ENCODE data around the gene PLXNB3.
"Not testable (repeated sequence)": the region's sequence is repeated elsewhere in the genome, so short reads cannot be mapped to it uniquely, and the experiment has no call there.

PLXNB3 gene

DNA sequence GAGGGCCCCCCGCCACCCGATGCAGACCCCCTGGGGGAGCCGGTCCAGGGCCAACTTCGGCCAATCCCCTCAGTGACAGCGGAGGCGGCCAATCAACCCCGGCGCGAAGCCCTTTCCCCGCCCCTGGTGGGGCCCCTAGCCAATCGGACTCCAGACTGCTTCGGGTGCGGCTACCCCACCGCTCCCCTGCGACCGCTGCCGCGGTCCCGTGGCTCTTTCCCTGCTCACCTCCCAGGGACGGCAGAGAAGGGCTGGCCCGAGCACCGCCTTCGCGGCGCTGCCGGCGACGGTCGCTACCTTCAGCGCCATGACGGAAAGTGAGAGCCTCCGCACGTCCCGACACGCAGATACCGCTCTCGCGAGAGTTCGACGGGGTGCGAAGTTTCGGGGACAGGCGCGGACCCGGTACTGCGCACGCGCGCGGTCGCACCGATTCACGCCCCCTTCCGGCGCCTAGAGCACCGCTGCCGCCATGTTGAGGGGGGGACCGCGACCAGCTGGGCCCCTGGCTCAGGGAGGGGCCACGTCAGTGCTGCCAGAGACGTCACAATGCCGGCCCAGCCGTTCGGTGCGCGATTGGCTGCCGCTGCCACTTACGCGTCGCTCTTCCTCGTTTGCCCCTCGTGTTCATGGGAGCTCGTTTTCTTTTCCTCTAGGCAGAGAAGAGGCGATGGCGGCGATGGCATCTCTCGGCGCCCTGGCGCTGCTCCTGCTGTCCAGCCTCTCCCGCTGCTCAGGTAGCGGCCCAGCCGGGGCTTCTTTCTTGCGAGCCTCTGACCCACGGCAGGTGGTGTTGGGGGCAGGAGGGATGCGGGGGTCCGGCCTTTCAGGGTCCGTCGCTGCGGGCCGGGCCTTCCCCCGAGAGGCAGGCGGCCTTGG is 30.2 kb downstream of the PLXNB3 start, which contains the start of the genes IDH3G and SSR4:
Gene IDH3G (minus strand): TSS at position 358 of the 879 bp plus-strand sequence. CDS start 49 bp downstream, at position 309.
Gene SSR4 (plus strand): TSS at position 651 of the 879 bp plus-strand sequence. CDS start 20 bp downstream, at position 671.
- FAIRE-seq: peak; percentile 99

DNA sequence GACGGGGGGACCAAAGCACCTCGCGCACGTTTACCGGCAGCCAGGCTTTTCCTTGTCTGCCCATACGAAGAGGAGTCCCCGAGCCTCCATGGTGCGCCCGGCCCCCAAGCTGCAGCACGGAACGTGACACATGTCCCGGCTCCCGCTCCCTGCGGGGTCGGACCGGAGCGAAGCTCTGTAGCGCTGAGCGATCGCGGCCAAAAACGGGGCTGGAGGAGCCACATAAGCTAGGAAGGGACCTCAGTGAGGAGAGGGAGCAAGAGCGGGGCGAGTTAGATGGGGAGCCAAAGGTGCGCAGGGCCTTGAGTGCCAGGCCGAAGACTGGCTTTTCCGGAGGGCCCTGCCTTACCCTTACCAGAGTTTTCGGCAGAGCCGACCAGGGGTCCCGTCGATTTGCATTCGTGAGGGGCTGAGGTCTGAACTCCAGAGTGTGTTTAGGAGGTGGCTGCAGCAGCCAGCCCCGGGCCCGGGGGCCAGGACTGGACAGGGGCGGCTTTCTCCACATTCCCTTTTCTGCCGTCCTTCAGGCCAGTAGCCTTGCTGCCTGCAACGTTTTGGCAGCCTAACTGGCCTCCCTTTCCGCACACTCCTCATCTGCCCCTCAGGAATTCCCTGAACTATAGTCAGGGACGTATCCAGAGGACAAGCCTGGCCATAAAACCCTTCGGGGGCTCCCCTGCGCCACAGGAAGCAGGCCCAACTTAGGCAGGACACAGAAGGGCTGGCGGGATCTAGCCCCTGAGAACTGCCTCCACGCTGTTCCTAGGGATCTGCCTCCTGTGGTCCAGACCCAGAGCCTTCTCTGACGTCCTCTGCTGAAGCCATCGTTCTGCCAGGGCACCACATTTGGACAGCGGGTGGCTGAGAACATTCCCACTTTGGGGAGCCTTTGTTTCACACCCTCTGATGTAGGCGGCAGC is 31.1 kb downstream of the PLXNB3 start:
- no peak for FAIRE-seq

DNA sequence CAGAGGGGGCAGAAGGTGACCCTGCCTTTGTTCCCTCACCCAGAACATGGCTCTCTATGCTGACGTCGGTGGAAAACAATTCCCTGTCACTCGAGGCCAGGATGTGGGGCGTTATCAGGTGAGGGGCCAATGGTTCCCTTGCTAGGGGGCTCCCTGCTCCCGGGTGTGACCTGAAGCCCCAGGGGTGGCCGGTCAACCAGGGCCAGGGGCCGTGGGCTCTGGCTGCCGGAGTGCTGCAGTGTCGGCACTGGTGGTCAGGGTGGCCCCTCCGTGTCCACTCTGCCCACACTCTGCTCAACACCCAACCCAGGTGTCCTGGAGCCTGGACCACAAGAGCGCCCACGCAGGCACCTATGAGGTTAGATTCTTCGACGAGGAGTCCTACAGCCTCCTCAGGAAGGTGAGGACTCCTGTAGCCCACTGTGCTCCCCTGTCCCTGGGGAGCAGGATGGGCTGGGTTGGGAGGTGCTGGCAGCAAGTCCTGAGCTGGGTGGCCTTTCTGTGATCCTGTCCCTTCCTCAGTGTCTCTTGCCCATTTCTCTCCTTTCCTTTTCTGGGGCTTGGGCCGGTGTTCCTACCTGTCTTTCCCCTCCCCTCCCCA is 33.5 kb downstream of the PLXNB3 start:
- no peak for FAIRE-seq

DNA sequence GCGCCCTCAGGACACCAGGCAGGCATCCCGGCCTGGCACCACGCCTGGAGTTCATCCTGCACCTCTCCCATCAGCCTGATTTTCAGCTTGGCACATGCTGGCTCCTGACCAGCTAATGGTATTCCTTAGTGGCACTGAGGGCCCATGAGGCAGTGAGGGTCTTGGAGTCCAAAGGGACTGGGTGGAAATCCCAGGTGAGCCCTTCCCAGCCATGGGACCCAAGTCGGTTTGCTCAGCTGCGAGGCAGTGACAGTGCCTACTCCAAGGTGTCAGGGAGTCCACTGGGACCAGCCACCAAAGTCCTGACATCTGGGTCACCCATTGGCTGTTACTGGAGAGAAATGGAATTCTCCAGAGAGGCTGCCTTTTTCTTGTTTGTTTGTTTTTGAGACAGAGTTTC is 35.3 kb downstream of the PLXNB3 start:
- FAIRE-seq: no peak

DNA sequence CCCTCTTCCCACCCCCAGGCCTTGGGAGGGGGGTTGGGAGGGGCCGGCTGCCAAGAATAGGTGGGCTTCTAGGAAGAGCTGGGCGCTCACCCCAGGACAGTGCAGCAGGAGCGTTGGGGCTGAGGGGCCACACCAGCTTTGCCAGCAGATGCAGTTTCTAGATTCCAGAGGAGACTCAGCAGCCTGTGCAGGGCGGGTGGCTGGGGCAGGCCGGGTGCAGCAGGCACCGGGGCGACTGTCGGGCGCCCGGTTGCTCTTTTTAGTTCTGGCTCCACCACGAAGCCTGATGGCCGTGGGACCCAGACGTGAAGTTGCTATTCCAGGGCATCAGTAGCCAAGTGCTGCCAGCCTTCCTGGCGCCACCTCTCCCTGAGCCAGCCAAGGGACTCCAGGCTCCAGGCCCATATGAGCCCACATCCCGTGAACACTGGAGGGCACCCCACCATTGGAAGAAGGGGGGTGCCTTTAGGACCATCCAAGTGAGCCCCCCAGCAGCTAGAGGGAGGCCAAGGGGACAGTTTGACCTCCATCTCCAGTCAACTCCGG is 36.2 kb downstream of the PLXNB3 start:
- no peak for FAIRE-seq

DNA sequence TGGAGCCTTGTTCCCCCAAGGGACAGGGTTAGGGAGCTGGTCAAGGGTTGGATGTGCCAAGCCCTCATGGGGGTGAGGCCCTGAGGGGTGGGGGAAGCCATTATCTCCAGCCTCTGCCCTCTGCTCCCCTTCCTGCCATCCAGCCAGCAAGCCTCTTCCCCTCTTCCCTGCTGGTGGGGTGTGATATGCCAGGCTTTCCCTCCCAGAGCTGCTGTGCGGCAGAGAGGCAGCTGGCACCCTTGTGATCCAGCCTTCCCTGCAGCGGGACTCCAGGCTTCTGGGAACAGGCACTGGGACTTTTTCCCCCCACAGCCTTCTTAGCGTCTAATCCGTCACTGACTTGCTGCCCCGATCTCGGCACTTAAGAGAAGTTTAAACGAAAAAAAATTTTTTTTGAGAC is 36.7 kb downstream of the PLXNB3 start:
- no peak for FAIRE-seq

DNA sequence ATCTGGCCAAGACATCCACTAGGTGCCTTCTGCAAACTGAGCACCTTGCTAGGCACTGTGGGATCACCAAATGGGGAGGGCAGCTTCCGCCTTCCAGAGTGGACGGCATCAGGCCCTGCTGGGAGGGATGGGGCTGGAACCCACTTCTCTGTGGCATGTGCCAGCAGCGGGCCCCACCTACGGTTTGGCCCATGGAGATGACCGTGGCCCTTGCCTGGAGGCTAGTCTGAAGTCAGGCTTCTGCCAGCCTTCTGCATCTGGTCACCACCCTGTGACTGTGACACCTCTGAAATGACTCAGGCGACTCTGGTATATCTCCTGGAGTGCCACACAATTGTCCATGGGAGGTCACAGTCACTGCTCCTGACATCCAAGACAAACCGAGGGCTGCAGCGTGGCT is 37.6 kb downstream of the PLXNB3 start:
- no peak for FAIRE-seq

DNA sequence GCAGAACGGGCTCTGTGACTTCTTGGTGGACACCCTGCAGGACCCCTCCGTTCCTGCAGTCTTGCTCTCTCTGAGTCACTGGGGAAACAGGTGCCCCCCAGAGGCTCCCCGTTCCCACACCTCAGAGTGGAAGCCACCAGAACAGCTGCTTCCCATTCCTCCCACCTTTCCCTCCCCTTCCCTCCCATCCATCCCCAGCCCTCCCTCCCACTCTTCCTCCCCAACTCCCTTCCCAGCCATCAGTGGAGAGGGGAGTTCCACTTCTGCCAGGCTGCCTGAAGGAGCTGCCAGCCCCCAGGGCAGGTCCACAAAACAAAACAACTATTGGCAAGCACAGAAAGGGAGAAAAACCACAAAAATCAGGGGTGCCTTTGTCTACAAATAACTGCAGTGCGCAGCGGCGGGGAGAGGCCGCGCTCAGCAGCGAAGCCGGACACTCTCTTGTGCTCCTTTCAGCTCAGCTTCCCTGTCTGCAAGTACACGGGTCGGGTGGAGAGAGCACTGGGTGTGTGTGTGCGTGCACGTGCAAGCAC is 38.5 kb downstream of the PLXNB3 start:
- FAIRE-seq: no peak

DNA sequence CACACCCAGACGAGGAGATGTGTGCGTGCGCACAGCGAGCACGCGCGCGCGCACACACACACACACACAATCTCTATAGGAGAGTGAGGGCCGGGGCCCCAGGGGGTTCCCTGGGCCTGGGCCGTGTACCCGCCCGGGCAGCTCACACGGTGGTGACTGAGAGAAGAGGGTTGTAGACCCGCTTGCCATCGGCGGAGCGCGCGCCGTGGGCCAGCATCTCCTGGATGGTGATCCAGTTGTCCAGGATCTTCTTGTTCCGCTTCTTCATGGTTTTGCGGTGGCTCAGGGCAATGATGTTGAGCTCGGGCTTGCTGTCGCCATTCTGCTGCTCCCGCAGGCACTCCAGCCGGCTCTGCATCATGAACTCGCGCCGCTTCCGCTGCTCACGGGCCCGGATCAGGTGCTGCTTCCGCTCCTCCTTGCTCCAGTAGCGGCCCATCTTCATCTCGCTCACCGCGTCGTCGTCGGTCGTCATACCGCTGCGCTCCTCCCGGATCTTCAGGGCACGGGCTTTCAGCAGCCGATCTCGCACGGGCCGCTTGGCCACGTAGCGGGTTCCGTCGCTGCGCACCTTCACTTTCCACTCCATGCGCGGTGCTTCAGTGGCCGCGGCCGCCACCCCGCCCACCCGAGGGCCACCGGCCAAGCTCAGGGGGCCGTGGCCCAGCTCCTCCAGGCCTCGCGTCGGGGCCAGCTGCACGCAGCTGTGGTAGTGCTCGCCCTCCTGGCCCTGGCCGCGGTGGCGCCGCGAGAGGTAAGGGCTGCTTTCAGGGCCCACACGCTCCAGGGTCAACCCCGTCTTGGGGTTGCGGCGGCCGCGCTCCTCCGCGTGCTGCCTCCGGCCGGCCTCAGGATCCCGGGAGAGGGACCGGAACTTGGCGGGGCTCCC is 39.4 kb downstream of the PLXNB3 start:
- no peak for FAIRE-seq

DNA sequence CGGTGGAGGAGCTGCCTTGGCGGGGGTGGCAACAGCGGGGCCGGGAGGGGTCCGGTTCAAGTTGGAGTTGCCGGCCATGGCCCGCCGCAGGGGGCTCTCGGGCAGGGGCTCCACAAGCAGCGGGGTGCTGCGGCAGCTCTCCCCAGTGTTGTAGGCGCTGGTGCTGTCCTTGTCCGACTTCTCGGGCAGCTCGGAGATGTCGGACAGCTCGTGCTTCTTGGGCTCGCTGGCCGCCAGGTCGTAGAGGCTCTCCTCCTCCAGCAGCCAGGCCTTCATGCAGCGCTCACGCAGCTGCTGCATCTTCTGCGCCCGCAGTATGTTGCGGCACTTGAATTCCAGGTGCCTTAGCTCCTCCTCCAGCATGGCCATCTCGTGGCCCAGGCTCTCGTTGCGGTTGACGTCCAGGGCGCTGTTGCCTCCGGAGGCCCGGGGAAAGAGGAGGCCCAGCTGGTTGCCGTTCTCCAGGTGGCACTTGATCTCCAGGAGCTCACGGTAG is 40.1 kb downstream of the PLXNB3 start:
- no peak for FAIRE-seq

DNA sequence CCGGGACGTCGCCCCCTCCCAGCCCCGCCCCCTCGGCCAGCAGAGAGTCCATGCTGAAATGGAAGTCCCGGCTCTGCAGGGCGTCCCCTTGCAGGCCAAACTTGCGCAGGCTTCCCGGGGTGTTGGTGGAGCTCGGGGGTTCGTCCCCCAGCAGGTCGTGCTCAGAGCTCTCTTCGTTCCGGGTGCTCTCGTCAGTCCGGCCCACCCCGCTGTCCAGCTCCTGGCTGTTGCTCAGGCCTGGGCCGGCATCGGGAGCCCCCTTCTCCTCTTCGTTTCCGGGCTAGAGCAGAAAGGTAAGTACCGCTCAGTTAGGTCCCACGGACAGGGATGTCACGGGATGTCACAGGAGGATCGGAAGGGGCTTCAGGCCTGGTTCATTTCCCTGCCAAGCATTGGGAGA is 40.6 kb downstream of the PLXNB3 start:
- FAIRE-seq: no peak

DNA sequence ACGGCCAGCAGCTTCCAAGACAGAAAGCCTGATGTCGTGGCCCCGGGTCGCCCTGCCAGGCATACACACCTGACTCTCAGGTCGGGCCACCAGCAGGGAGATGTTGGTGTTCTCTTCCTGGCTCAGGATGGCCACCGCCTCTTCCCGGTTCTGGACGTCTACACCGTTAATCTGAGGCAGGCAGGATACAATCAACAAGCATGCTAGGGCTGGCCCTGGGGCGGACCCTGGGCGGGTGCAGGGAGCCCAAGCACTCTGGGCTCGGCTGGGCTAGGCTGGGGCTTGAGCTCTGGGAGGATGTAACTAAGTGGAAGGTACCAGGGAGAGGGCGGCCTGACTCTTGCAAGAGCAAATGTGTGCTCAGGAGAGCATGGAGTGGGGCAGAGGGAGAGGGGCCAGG is 41.4 kb downstream of the PLXNB3 start:
- FAIRE-seq: no peak

DNA sequence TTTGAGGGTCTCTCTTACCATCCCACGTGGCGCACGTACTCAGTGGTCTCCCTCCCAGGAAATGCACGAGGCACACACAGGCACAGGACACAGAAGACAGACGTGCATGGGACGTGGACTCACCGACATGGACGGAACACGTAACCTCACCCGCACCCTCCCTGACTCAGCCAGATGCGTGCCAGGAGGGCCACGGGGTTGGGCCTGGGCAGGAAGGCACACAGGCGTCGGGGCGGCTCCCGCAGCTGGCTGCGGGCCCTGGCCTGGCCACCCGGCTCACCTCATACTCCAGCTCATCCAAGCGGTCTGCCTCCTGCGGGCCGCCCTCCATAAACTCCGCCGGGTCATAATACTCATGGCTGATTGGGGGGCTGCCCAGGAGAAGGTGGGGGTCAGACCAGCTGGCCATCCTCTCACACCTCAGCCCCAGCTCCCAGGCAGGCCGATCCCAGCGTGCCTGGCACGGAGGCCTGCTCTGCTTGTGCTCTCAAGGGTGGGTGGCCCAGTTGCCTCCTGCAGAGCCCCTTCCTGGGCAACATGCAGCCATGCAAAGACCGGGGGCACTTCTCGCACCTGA is 43.0 kb downstream of the PLXNB3 start:
- no peak for FAIRE-seq

DNA sequence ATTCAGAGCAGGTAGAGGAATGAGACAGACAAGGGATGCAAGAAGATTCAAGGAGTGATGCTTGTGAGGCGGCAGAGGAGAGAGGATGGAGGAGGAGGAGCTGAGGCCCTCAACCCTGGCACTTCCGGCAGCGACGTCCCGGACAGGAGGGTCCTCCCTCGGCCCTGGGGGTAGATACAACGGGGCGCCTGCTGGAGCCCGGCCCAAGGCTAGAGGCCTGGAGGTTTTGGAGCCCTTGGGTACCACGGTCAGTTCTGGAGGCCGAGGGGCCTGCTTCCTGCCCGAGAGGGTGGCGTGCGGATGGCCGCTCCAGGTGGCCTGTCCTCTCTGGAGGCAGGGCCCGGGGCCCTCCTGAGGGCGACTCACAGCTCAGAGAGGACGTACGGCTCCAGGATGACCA is 43.9 kb downstream of the PLXNB3 start:
- FAIRE-seq: no peak

DNA sequence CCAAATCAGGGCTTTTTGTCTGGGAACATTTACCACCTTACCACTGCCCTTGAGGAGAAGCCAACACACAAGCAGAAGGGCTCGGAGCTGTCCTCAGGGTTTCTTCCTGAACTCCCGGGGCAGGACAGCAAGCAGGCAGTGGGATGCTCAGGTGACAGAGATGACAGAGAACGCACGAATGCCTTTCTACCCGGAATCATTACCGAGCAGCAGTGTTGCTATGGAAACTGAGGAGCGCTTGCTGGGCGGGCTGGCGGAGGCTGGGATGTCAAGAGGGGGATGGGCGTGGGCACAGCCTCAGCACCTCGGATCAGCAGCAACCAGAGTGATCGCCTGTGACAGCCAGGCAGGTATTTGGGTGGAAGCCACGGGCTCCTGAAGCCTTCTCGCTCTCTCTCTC is 48.2 kb downstream of the PLXNB3 start:
- FAIRE-seq: no peak

DNA sequence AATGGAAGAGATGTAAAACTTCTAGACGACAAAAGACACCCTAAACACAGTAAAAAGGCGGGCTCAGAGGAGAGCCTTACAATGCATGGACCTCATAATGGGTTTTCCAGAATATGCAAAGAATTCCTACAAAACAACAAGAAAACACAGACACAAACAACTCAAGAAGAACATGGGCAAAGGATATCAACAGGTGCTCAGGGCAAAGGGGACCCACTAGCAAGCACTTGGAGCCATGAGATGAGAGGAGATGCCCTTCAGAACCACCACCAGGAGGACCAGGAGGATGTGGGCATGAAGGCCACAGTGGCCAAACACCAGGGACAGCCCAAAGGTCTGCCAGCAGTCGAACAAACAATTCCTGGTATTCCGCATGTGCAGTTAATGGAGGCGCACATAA is 49.1 kb downstream of the PLXNB3 start:
- no peak for FAIRE-seq

DNA sequence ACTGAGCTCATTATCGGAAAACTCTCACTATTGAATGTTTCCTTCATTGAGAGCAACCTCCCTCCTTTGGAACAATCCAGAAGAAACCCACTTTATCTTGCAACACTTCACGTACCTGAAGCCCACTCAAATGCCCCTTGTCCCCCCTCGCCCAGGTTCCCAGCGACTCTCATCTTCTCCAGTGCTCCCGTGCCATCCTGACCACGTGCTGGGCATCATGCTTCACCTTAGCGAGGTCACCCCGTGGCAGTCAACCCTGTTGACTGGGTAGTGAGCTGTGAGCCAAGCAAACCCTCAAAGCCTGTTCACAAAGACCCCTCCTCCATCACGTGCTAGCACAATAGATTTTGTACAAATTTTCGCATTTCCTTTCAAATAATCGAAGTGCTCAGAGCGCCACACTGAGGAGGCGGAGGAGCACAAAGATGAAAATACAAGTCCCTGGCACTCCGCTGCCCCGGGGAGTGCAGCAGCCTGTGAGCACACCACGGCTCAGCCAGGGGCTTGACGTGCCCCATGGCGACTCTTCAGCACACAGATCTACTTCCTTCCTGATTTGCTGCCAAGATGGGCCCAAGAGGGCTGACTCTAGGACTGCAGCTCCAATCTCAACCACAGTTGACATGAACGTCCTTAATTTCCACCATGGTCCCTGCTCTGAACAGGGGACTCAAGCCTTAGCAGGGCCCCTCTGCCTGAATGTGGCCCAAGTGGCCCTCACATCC is 50.7 kb downstream of the PLXNB3 start:
- no peak for FAIRE-seq

DNA sequence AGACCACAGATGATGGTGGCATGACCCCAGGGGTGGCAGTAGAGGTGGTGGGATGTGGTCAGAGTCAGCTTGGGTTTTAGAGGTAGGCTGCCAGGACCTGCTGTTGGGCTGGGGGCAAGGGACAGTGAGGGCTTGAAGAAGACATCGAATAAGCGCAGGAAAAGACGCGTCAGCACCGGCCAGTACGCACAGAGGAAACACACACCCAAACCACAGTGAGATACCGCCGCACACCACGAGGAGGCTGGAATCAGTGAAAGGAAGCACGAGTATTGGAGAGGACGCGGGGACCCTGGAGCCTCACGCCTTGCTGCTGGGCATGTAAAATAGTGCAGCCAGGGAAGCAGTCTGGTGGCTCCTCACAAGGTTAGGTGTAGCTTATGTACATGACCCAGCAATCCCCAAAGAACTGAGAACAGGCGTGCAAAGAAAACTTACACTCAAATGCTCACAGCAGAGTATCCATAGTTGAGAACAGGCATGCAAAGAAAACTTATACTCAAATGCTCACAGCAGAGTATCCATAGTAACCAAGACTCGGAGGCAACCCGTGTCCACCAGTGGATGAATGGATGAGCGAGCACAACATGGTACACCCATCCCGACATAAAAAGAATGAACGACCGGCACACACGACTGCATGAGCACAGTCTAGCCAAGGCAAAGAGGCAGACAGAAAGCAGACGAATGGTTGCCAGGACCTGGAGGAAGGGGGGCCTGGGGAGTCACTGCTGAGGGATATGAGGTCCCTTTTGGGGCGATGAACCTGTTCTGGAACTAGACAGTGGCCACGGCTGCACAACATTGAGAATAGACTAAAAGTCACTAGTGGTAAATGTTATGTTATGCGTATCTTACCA is 53.0 kb downstream of the PLXNB3 start:
- no peak for FAIRE-seq

DNA sequence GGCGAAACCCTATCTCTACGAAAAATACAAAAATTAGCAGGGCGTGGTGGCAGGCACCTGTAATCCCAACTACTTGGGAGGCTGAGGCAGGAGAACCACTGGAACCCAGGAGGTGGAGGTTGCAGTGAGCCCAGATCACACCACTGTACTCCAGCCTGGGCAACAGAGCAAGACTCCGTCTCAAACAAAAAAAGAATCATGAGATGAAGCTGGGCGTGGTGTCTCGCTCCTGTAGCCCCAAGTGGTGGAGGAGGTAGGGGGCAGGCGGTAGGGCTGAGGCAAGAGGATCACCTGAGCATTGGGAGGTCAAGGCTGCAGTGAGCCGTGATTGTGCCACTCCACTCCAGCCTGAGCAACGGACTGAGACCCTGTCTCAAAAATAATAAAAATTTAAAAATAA is 54.0 kb downstream of the PLXNB3 start:
- FAIRE-seq: not testable (repeated sequence)

All from G401.6 (cell line).